ENCODE results near the gene UPP2. TPM values are rescaled to one million over a fixed set of nuclear protein-coding genes. Genes with fewer than 3 reads are reported as not detected.

UPP2 gene
- total and polyA plus RNA-seq, 2 of the 13 experiments (the other 11 are each of a cell fraction or from before 2014, with no cell fraction given) = 0.07 to 0.28 TPM

GRCh38 chr2:158102446-158102845 lies 770 bp downstream of the UPP2 start:
- Histone ChIP-seq H3K36me3 (replicated peaks in 1 of 2; ENCODE audit: control insufficient read depth in 1 of 2, insufficient read depth in 2 of 2, low read length in 2 of 2) (no peaks in the 10 kb centered on the region), H3K79me2 (ENCODE audit: insufficient read depth, low read length) (no peaks in the 10 kb centered on the region), H3K4me2 (ENCODE audit: low read depth, low read length) (no peak overlapping the region), H4K20me1 (ENCODE audit: insufficient read depth, low read length) (no peaks in the 10 kb centered on the region), H3K9me3 (ENCODE audit: low read length) (no peaks in the 10 kb centered on the region), H3K9ac (ENCODE audit: insufficient read depth, low read depth, low read length) (no peak overlapping the region), H3K4me3 (replicated peaks in 1 of 3; ENCODE audit: insufficient read depth in 1 of 3, low read depth in 2 of 3, low read length in 3 of 3) (no peak overlapping the region), H3K27me3 (ENCODE audit: control insufficient read depth in 1 of 2, insufficient read depth in 2 of 2, low read length in 2 of 2) (no peaks in the 10 kb centered on the region), H2AFZ (ENCODE audit: low read length) (no peak overlapping the region), H3K4me1 (ENCODE audit: insufficient read depth, low read length) (peaks cover 47% of the 10 kb centered on the region), H3K27ac (ENCODE audit: extremely low read length, insufficient read depth, low read length) (no peak overlapping the region)
- in situ Hi-C loops (cut with HindIII; ENCODE audit: extremely low pct_ligation_motif_present, low pct_unique_long_range_greater_than_20kb) = no loop called here
- no peak for DNase-seq (ENCODE audit: low spot score)
- POLR2A ChIA-PET = interaction anchor here (1.6 kb wide), 1 partner anchor 29 kb away, joined by 9 read pairs; no protein-coding TSS in a partner anchor
- CTCF ChIA-PET (ENCODE audit: low intra/inter-chr PET ratio, low total read pairs) = no interaction called here
- intact Hi-C loops (cut with micrococcal nuclease; ENCODE audit: unreplicated experiment) = no loop called here
- no peak for FAIRE-seq
- no TSS peak for BruUV-seq (replicated peaks)
- 76% methylated on average over 1 of the region's 1 CpG for WGBS (ENCODE audit: low lambda C conversion rate)
- no peak for ATAC-seq
- TF ChIP-seq ZBTB7B (CRISPR knock-in tag; IDR thresholded peaks at IDR 0.05) (no peak), STAG1 (CRISPR knock-in tag; IDR thresholded peaks at IDR 0.05) (no peak), RELA (CRISPR knock-in tag; IDR thresholded peaks at IDR 0.05) (no peak), ZNF350 (CRISPR knock-in tag; IDR thresholded peaks at IDR 0.05; ENCODE audit: borderline replicate concordance, low read depth) (no peak), ZNF143 (CRISPR knock-in tag; IDR thresholded peaks at IDR 0.05) (no peak), ZNF670 (CRISPR knock-in tag; IDR thresholded peaks at IDR 0.05; ENCODE audit: borderline replicate concordance) (no peak), ZNF292 (CRISPR knock-in tag; IDR thresholded peaks at IDR 0.05; ENCODE audit: borderline replicate concordance, low read depth) (no peak), SOX13 (IDR thresholded peaks at IDR 0.05) (no peak), SOX13 (CRISPR knock-in tag; conservative IDR thresholded peaks at IDR 0.05 in 1 of 2, IDR thresholded peaks at IDR 0.05 in 1 of 2) (no peak), IRF2 (CRISPR knock-in tag; IDR thresholded peaks at IDR 0.05) (no peak), KAT7 (CRISPR knock-in tag; IDR thresholded peaks at IDR 0.05; ENCODE audit: borderline replicate concordance) (no peak), TIGD3 (CRISPR knock-in tag; IDR thresholded peaks at IDR 0.05; ENCODE audit: borderline replicate concordance) (no peak), EEA1 (CRISPR knock-in tag; IDR thresholded peaks at IDR 0.05; ENCODE audit: borderline replicate concordance) (no peak), THAP7 (CRISPR knock-in tag; IDR thresholded peaks at IDR 0.05) (no peak), CREB3 (CRISPR knock-in tag; IDR thresholded peaks at IDR 0.05) (no peak), PAF1 (CRISPR knock-in tag; IDR thresholded peaks at IDR 0.05) (no peak), ATF6 (CRISPR knock-in tag; conservative IDR thresholded peaks at IDR 0.05) (no peak), ZNF563 (CRISPR knock-in tag; IDR thresholded peaks at IDR 0.05) (no peak), ZNF296 (CRISPR knock-in tag; conservative IDR thresholded peaks at IDR 0.05) (no peak)
